Erythroblast (primary cell): Measurements from ENCODE around the gene C1orf74.
A peak's percentile ranks its signal among the peaks of the same experiment; 100 is the strongest.

Experiments used
- DNase-seq, 2 experiments: peaks; one replicate each; lab custom pipeline; 2025; lab: John Stamatoyannopoulos, UW
- GATA1 ChIP-seq: IDR thresholded peaks from 2 replicates; pipeline ENCODE4 v1.6.1; 2011; ENCODE audit warnings: low read depth, mild to moderate bottlenecking, control low read depth, low read length, moderate library complexity
- POLR2A ChIP-seq: IDR thresholded peaks from 2 replicates; pipeline ENCODE4 v1.6.1; 2011; ENCODE audit warnings: mild to moderate bottlenecking, low read length

Gene C1orf74

DNA sequence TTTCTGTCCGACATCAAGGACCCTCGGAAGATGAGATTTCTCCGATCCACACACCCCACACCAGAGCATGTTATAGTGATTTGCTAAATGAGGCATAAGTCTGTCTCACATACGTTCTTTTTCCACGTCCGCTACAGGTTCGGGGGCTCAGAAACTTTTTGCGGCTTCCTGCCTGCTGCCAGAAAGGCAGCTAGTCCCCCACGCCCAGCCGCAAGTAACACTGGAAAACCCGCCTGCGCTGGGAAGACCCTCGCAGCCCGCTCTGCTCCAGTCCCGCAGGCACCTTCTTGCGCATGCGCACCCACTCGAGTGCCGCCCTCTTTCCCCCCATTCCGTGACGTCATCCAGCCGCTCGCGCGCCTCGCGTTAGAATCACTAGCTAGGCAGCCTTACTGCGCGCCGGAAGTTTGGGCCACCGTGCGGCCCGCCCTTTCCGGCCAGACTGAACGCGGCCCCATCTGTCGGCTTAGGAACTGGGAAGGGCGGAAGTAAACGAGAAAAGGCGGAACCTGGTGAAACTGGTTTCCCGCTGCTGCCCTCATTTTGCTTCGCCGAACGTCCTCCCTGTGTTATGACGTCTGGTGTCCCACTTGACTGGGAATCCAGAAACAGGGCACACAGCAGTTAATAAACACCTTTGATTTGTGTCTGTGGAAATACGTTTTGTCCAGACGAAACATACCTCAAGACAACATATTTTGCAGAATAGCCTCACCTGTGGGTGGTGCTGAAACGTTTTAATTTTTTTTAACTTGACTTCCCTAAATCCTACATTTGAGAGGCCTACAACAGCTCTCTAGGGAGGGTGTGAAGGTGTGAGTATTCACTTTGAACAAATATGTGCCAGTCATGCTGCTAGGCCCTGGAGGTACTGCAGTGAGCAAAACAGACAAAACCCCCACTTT, at the start of gene C1orf74:
Gene C1orf74 (minus strand): TSS at position 295 of the 905 bp plus-strand sequence. CDS start 925 bp downstream, outside the sequence.
- DNase-seq = peak; percentile 99
- TF ChIP-seq POLR2A (peak; percentile 87), GATA1 (no peak)

DNA sequence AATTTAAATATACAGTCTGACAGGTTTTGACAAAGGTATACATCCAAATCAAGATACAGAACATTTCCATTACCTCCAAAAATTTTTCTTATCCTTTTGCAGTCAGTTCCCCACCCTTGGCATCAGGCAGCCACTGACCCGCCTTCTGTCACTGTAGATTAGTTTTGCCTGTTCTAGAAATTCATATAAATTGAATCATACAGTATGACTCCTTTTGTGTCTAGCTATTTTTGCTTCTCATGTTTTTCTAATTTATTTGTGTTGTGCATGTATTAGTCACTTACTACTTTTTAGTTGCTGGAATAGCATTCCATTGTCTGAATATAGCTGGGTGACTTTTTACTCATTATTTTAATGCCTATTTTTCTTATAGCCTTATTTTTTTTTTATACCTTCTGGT, 47.3 kb upstream of the C1orf74 start:
- DNase-seq = peak in 1 of 2 experiments; percentile 19

DNA sequence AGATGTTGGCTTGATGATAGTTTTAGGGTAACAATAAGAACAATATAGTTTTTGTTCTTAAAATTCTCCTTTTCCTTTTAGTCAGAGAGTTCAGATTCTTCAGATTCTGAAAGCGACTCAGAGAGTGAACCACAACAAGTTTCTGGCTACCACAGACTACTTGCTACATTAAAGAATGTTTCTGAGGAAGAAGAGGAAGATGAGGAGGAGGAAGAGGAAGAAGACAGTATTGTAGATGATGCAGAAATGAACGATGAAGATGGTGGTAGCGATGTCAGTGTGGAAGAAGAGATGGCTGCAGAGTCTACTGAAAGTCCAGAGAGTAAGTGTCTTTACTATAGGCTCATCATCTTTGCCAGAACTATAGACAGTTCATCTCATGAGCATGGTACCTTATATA, 46.4 kb upstream of the C1orf74 start:
- TF ChIP-seq GATA1 (no peak), POLR2A (no peak)
- DNase-seq = no peak

More for the DNA sequence above, 47.3 kb upstream of the C1orf74 start:
- TF ChIP-seq POLR2A (no peak), GATA1 (no peak)

DNA sequence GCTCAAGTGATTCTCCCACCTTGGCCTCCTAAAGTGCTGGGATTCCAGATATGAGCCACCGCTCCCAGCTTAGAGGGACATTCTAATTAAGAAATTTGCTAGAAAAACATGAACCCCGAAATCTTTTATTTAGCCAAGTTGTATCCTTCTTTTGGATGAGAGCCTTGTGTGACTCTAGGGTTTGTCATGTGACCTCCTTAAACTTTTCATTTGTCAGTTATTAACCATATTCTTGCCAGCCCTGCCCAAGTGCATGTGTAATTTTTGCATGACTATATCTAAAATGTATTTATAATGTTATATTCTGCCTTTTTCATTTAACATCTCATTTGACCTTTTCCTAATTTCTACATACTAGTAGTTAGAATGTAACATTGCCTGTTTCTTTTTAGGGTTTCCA, 45.4 kb upstream of the C1orf74 start:
- no peak for DNase-seq
- TF ChIP-seq GATA1 (no peak), POLR2A (no peak)

GRCh38 chr1:209827384-209828262, 43.3 kb upstream of the C1orf74 start, which contains the start of gene UTP25:
TSS of gene UTP25 (plus strand) at chr1:209827972. CDS start at chr1:209828064, 92 bp downstream.
- peak; percentile 64 for TF ChIP-seq POLR2A
- no peak for TF ChIP-seq GATA1
- peak; percentile 96 to 97 for DNase-seq

- no peak for DNase-seq
- TF ChIP-seq POLR2A (no peak), GATA1 (no peak)
Measured at GRCh38 chr1:209825591-209826434, 41.5 kb upstream of the C1orf74 start.

GRCh38 chr1:209823143-209824041, 39.0 kb upstream of the C1orf74 start:
- peak; percentile 67 to 79 for DNase-seq
- no peak for TF ChIP-seq GATA1
- TF ChIP-seq POLR2A = no peak

GRCh38 chr1:209822706-209823105, 38.3 kb upstream of the C1orf74 start:
- DNase-seq = no peak
- TF ChIP-seq POLR2A (no peak), GATA1 (no peak)

DNA sequence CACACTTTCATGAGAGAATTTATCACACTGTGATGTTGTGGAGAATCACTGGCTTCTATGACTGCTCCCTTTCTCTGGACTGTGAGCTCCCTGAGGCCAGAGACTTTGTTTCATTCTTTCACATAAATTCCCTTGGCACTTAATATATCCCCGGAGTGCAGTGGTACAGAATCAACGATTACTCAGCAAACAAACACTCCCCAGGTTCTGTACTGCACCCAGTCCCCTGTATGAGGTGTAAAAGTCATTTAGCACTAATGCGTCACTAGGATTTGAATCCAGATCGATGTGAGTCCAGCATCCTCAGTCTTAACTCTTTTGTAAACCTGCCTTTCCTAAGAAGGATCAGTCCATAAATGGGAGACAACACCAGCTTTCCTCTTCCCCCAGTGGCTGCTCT, 36.6 kb upstream of the C1orf74 start:
- TF ChIP-seq POLR2A (no peak), GATA1 (no peak)
- DNase-seq = no peak

GRCh38 chr1:209819058-209819457, 34.7 kb upstream of the C1orf74 start:
- TF ChIP-seq POLR2A (no peak), GATA1 (no peak)
- no peak for DNase-seq

GRCh38 chr1:209817691-209818090, 33.3 kb upstream of the C1orf74 start:
- TF ChIP-seq POLR2A (no peak), GATA1 (no peak)
- DNase-seq = no peak

DNA sequence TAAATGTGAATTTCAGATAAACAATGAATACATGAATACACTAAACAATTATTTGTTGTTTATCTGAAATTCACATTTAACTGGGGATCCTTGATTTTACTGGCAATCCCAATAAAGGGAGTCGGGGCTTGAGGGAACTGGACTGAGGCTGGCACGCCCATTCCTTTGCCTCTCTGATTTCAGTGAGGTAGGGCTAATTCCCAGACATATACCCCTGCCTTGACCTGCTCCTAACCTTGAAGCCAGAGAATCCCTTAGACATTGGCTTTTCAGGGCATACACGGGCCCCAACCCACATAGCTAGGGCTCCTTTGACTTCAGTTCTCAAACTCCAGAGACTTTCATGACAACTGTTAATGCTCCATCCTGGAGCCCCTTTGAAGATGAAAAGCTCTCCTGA, 32.6 kb upstream of the C1orf74 start:
- TF ChIP-seq POLR2A (no peak), GATA1 (no peak)
- DNase-seq = no peak
